HG03175 (cell line): ENCODE results near the gene ZNF646.
A peak's percentile ranks its signal among the peaks of the same experiment; 100 is the strongest.

Source experiments
- ATAC-seq: cut with Tn5 transposase; IDR thresholded peaks from one replicate; pipeline ENCODE4 v1.9.1; 2021; ENCODE audit warnings: mild to moderate bottlenecking, moderate library complexity; ENCODE audit not compliant: unreplicated experiment

ZNF646 gene

DNA sequence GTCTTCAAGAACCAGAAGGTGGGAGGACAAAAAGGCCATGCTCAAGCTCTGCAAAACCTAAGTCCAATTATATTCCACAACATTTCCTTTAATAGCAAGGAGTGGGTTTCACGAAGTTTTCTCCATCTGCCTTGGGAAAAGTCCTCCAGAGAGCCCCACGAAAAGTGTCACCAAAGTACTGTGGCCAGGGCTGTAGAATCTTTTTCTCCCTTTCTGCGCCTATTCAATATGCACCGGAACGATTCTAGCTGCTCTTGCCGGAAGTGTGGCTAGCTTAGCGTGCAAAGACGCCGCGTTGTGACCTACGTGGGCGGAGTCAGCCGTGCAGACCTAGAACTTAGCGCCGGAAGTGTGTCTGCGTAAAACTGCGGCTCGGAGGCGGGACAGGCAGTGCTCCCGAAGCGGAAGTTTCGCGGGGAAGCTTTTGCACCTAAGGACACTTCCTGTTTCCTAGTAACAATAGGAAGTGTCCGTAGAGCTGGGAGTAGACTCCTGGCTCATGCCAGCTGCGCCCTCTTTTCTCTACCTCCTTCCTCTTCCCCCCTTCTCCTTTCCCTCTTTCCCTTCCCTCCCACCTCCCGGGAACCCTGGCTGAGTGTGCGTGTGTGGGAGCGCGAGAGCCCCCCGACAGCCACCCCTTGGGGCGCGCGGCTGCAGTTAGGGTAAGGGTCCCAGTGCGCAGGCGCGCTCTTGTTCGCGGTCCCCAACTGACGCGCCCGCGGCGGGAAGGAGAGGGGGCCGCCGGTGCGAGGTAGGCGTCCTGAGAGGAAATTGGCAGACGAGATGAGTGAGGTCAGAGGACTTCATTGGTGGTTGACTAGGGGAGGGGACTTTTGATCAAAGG, at the start of gene ZNF646, which contains the start of gene ZNF668:
TSS of gene ZNF646 (plus strand) at position 453 of the 844 bp plus-strand sequence. CDS start 1,903 bp downstream, outside the sequence.
TSS of gene ZNF668 (minus strand) at position 271 of the 844 bp plus-strand sequence. CDS start 9,781 bp downstream, outside the sequence.
- ATAC-seq = peak; percentile 70

- ATAC-seq = no peak
Observed at GRCh38 chr16:31025339-31025738, 48.9 kb upstream of the ZNF646 start.

- no peak for ATAC-seq
Observed at GRCh38 chr16:31029272-31029671, 45.0 kb upstream of the ZNF646 start.

- ATAC-seq = no peak
Observed at GRCh38 chr16:31031276-31031675, 42.9 kb upstream of the ZNF646 start.

DNA sequence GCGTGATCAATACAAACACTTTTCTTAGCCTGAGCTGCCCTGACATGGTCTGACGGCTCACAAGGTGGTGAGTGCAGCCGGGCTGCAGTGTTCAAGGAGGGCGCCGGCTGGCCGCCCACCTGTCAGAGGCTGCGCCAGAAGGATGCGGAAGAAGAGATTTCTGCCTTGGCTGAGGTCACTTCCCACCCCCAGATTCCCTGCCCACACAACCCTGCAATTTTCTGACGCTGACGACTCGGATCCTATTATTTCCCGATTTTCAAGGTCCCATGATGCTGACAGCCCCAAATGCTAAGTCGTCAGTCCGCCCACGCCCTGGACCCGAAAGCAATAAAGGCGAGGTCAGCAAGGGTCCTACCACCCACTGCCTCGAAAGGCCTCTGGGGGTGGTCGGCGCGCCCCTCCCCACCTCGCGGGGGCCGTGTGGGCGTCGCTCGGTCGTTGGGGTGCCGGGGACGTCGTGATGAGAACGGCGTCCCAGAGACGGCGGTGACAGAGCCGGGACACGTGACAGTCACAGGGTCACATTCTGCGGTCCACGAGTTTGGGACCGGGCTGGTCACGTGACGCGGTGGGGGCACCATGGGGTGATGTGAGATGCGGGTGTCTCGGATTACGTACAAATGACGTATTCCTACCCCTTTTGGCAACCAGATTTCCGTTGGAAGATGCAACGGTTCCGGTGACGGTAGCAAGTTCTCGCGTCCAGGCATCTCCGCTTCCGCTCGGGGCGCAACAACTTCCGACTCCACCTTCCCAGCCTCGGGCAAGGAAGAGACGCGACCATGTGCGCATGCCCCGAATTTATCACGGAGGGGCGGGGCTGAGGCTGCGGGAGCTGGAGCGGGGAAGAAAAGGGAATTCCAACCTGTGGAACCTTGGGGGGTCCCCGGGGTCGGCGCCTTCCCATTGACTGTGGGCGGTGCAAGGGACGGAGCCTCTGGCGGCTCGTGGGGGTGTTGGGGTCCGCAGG, 41.2 kb upstream of the ZNF646 start, which contains the start of gene STX4:
TSS of gene STX4 (plus strand) at position 823 of the 973 bp plus-strand sequence. CDS start 248 bp downstream, outside the sequence.
- peak; percentile 74 for ATAC-seq

GRCh38 chr16:31033709-31034492, 40.3 kb upstream of the ZNF646 start:
- ATAC-seq = peak; percentile 48

DNA sequence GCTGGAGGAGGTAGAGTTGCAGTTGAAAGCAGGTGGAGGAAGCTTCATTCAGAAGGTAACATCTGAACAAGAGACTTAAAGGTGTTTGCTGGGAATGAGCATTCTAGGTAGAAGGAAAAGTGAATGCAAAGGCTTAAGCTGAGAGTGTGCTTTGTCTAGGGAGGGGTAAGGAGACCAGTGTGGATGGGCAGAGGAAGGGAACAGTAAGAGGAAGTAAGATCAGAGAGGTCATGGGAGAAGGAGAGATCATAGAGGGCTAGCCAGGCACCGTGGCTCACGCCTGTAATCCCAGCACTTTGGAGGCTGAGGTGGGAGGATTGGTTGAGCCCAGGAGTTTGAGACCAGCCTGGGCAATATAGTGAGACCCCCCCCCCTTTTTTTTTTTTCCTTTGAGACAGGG, 37.5 kb upstream of the ZNF646 start:
- no peak for ATAC-seq

- no peak for ATAC-seq
Observed at GRCh38 chr16:31038993-31039392, 35.2 kb upstream of the ZNF646 start.

DNA sequence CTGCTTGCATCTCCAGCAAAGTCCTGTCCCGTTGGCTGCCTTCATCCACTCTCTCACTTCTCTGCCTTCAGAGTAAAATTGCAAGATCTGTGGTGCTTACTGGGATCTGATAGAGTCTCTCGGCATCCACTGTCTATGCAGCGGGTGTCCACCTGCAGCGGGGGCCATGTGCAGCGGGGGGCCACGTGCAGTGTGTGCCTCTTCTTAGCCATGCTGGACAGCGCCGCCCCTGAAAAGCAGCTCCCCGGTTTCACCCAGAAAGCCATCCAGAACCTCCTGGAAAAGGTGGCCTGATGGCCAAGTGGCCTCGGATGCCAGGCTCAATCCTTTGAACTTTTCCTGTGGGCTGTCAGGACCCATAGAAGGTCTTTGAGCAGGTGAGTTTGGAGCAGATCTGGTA, 31.4 kb upstream of the ZNF646 start:
- ATAC-seq = no peak

GRCh38 chr16:31043352-31043751, 30.9 kb upstream of the ZNF646 start:
- no peak for ATAC-seq

DNA sequence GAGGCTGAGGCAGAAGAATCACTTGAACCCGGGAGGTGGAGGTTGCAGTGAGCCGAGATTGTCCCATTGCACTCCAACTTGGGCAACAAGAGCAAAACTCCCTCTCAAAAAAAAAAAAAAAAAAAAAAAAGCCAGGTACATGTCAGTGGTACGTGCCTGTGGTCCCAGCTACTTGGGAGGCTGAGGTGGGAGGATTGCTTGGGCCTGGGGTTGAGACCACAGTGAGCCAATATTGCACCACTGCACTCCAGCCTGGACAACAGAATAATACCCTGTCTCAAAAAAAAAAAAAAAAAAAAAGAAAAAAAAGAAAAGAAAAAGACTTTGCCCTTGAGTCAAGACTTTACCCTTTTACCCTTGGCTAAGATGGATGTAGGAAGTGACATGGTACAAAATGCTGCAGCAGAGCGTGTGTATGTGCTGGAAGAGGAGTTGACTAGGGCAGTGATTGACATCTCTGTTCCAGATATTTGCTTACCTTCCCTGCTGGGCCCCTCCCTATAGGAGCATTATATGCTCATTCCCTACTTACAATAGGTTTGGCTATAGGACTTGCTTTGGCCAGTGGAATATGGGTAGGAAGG, 30.2 kb upstream of the ZNF646 start:
- ATAC-seq = no peak

GRCh38 chr16:31050280-31051030, 23.8 kb upstream of the ZNF646 start:
- no peak for ATAC-seq

- ATAC-seq = no peak
Observed at GRCh38 chr16:31052114-31052513, 22.1 kb upstream of the ZNF646 start.

DNA sequence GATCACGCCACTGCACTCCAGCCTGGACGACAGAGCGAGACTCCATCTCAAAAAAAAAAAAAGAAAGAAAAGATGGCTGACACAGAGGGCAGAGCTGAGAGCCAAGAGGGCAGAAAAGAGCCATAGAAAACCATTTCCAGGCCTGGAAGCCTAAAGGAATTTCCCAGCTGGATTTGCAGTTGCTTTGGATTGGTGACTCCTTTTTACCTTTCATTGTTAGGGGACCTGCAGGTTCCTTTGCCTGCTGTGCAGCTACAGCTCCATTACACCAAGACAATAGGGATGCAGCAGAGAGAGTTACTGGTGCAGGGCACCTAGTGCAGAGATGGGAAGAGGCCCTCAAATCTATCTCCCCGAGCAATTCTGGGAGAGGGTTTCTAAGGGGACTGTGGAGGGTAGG, 18.6 kb upstream of the ZNF646 start:
- ATAC-seq = no peak

GRCh38 chr16:31061126-31061812, 13.0 kb upstream of the ZNF646 start:
- ATAC-seq = no peak

DNA sequence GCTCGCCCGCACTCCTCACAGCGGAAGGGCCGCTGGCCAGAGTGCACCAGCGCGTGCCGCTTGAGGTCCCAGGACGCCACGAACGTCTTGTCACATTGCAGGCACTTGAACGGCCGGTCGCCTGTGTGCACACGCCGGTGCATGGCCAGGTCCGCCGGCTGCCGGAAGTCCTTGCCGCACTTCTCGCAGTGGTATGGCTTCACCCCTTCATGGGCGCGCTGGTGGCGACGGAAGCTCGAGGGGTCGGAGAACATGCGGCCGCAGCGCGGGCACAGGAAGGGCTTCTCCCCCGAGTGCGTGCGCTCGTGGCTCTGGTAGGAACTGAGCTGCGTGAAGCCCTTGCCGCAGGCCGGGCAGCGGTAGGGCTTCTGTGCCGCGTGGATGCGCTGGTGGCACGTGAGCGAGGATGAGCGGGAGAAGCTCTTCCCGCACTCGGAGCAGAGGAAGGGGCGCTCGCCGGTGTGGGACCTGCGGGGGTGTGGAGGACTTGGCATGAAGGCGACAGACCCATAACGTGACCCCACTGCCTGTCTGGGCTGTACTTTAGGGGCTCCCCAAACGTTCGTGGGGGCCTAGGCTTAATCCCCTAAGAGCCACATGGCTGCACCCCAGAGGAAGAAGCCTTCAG, 12.3 kb upstream of the ZNF646 start:
- ATAC-seq = no peak

- no peak for ATAC-seq
Observed at GRCh38 chr16:31063495-31063842, 10.8 kb upstream of the ZNF646 start.

- ATAC-seq = no peak
Observed at GRCh38 chr16:31063843-31064611, 10.2 kb upstream of the ZNF646 start.
